Stimulated activated CD4-positive, alpha-beta T cell treated with anti-CD3 and anti-CD28 coated beads, Interleukin-1b, Interleukin-23, amount 100 ng/mL, for 4 hours (primary cell): Measurements from ENCODE around the gene SMIM35.

ENCODE experiments used
- DNase-seq, 2 donors: peaks; one replicate each; pipeline ENCODE4 v3.0.0-alpha.2; 2020; ENCODE audit warnings: low read depth in 2 of 2

SMIM35 gene

GRCh38 chr11:118004543-118005223 lies 82.1 kb downstream of the SMIM35 start:
- DNase-seq: no peak

- no peak for DNase-seq
Observed at GRCh38 chr11:118003456-118003855, 83.3 kb downstream of the SMIM35 start.

- DNase-seq: peak in 1 of 2 donors; percentile 39
Observed at GRCh38 chr11:118002541-118003423, 84.0 kb downstream of the SMIM35 start.

DNA sequence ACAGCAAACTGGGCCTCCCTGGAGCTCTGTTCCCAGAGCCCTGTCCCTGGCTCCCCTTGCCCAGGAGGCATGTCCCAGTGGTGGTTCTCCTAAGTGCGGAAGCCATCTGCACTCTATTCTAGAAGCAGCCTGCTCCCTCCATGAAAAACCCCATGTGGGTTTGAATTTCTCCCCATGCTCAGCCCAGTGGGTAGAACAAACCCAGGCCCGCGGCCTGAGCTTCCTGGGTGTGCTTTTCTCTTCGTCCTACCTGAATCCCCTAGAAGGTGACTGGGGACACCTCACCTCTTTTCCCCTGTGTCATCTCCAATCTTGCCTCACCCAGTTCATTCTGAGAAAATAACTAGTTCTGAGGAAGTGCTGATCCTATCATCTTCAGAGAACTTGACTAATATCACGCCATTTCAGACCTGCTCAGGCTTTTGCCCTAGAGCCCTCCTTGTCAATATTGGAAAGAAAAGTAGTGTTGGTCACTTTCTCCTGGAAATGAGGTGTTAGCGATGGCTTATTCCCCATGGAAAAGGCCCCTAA lies 84.7 kb downstream of the SMIM35 start:
- DNase-seq: peak in 1 of 2 donors; percentile 46

- no peak for DNase-seq
Observed at GRCh38 chr11:118001494-118001971, 85.2 kb downstream of the SMIM35 start.

GRCh38 chr11:118000850-118001228 lies 85.9 kb downstream of the SMIM35 start:
- DNase-seq: no peak

DNA sequence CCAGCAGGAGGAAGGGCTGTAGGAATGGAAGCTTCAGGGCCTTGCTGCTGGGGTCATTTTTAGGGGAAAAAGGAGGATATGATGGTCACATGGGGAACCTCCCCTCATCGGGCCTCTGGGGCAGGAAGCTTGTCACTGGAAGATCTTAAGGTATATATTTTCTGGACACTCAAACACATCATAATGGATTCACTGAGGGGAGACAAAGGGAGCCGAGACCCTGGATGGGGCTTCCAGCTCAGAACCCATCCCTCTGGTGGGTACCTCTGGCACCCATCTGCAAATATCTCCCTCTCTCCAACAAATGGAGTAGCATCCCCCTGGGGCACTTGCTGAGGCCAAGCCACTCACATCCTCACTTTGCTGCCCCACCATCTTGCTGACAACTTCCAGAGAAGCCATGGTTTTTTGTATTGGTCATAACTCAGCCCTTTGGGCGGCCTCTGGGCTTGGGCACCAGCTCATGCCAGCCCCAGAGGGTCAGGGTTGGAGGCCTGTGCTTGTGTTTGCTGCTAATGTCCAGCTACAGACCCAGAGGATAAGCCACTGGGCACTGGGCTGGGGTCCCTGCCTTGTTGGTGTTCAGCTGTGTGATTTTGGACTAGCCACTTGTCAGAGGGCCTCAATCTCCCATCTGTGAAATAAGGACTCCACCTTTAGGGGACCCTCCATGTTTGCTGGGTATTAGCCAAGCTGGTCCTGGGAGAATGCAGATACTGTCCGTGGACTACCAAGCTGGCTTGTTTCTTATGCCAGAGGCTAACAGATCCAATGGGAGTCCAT lies 86.5 kb downstream of the SMIM35 start:
- DNase-seq: no peak

- no peak for DNase-seq
Observed at GRCh38 chr11:117999354-117999993, 87.3 kb downstream of the SMIM35 start.

GRCh38 chr11:117998664-117999353 lies 88.0 kb downstream of the SMIM35 start:
- DNase-seq: no peak

DNA sequence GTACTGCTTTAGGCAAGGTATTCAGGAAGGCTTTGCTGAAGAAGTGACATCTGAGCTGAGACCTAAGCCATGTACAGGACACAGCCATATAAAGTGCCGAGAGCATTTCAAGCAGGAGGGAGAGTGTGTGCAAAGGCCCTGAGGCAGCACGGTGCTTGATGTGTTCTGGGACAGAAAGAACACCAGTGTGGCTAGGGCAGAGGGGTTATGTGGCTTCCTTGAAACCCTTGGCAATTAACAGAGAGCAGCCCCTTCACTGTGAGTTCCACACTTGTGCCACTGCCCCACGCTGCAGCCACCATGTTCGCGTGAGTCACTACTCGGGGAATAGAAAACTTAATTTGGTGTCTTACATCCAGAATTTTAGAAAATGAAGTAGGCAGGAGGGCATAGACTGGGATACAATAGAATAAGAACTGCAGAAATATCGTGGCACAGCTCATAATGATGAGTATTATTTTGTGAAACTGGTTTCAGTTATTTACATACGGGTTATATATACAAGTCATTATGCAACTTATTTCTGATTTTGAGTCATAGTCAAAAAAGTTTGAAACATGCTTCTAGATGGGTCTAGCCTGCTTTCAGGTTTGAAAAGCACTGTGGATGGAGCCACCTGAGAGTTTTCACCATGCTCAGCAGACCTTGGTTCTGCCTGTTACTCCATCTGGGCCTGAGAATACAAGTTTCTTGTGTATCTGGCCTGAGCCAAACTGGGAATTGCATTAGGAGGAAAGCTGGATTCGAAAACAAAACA lies 88.8 kb downstream of the SMIM35 start:
- no peak for DNase-seq

GRCh38 chr11:117997406-117997805 lies 89.4 kb downstream of the SMIM35 start:
- DNase-seq: no peak

DNA sequence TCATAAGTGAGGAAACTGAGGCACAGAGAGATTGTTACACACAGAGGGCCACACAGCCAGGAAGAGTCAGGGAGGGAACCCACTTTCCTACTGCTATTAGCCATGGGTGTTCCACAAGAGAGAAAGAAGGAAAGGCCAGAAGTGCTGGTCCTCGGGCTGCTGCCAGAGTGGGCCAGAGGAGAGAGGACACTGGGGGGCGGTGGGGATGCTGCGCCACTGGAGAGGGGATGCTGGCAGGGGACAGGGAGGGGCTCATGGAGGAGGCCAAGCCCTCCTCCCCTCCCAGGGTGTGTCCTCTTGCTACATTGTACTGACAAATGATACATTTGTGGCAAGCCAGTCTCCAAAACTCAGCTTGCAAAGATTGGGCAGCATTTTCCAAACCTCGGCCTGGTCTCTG lies 90.7 kb downstream of the SMIM35 start:
- no peak for DNase-seq

- DNase-seq: no peak
Observed at GRCh38 chr11:117995472-117995871, 91.3 kb downstream of the SMIM35 start.

DNA sequence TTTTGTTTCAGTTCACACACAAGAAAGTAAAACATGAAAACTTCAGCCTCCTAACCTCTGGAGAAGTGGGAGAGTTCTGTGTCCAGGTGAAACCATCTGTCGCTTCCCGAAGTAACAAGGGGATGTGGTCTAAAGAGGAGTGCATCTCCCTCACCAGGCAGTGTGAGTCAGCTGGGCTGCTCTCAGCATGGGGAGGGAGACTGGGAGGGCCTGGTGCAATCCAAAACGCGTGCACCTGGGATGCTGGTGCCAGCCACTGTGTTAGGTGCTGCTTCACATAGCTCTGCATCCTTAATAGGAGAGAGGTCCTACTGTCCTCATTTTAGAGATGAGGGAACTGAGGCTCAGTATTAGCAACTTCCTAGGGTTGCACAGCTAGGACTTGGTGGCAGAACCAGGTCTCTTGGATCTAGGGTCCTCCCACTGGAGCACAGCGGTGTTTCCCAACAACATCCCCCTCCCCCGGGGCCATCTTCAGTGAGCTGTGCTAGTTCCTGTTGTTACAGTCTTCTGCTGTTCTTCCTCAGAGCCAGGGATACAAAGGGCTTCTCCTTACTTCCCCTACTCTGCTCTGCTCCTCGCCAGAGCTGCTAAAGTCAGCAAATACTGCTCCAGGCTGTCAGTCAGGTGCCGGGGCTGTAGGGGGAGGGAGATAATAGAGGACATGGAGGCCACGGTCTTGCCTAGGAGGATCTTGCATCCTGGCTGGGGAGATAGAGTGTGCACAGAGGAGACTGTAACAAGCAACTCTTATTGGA lies 92.6 kb downstream of the SMIM35 start:
- DNase-seq: no peak

- DNase-seq: no peak
Observed at GRCh38 chr11:117992620-117993019, 94.1 kb downstream of the SMIM35 start.

DNA sequence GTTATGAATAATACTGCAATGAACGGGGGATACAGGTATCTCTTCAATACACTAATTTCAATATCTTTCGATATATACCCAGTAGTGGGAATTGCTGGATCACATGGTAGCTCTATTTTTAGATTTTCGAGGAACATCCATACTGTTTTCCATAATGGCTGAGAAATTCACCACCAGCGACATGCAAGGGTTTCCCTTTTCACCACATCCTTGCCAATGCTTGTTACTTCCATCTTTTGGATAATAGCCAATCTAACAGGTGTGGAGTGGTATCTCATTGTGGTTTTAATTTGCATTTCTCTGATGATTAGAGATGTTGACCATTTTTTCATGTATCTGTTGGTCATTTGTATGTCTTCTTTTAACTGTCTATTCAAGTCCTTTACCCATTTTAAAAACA lies 94.6 kb downstream of the SMIM35 start:
- DNase-seq: no peak

DNA sequence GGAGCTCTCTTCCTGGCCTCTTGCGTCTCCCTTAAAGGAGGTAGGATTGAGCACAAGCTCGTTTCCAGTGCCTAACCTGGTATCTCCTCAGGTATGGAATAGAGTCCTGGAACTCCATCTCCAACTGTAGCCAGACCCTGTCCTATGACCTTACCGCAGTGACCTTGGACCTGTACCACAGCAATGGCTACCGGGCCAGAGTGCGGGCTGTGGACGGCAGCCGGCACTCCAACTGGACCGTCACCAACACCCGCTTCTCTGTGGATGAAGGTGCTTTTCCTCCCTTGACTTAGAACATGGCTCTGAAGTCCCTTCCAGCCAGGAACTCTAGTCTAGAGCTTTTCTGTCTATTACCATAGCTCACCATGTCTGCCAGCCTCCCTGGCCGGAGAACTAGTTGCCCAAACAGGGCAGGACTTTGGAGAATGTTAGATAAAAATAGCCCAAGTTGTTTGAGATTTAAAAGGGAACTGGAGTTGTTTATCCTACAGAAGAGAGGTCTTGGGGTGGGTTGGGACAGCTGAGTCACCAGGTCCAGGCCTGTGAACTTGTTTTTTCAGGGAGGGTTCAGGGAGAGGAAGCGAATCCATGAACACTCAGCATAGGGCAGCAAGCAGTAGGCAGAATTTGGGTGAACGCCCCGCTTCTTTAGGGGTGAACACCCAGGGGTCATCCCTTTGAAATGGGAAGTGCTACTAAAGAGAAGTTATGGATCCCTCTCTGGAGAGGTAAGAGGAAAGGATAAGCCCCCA lies 97.2 kb downstream of the SMIM35 start:
- no peak for DNase-seq

- peak in 1 of 2 donors; percentile 56 for DNase-seq
Observed at GRCh38 chr11:117986981-117987574, 99.7 kb downstream of the SMIM35 start.
